Cerebellar cortex (tissue), 1 donor: ENCODE data around the gene VAV1.
"Not testable (repeated sequence)": the region's sequence is repeated elsewhere in the genome, so short reads cannot be mapped to it uniquely, and the experiment has no call there.

Experiments
- DNase-seq: peaks from one replicate; pipeline ENCODE4 v3.0.0-alpha.2; 2015; ENCODE audit warnings: low spot score

Gene VAV1

DNA sequence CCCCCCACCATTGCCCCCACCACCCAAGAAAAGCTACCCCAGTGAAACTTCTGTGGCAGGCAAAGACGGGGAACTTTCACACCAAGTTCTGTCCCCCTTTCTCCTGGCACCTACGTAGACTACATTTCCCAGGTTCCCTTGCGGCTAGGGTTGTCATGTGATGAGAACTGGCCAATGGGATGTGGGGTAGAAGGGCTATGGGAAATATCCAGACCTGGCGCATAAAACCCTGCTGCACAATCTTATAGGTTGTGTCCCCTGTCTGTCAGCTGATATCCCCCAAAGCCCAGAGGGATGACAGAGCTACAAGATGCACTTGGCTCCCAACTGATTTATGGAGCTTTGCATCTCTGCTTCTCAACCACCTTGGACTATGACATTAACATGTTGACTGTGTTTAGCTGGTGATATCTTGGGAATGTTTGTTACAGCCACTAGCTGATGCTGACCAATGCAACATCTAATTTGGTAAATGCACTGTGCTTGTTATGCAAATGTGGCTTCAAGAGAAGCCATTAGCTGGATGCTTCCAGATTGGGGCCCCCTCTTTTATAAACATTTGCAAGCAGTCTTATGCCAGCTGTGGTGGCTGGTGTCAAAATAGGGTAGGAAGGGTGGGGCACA is 11.3 kb upstream of the VAV1 start:
- no peak for DNase-seq

DNA sequence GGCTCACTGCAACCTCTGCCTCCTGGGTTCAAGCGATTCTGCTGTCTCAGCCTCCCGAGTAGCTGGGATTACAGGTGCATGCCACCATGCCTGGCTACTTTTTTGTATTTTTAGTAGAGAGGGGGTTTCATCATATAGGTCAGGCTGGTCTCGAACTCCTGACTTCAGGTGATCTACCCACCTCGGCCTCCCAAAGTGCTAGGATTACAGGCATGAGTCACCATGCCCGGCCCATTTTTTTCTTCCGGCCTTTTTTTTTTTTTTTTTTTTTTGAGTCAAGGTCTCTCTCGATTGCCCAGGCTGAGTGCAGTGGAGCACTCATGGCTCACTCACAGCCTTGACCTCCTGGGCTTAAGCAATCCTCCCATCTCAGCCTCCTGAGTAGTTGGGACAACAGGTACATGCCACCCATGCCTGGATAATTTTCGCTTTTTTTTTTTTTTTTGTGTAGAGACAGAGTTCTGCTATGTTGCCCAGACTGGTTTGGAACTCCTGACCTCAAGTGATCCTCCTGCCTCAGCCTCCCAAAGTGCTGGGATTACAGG is 10.2 kb upstream of the VAV1 start:
- not testable (repeated sequence) for DNase-seq

DNA sequence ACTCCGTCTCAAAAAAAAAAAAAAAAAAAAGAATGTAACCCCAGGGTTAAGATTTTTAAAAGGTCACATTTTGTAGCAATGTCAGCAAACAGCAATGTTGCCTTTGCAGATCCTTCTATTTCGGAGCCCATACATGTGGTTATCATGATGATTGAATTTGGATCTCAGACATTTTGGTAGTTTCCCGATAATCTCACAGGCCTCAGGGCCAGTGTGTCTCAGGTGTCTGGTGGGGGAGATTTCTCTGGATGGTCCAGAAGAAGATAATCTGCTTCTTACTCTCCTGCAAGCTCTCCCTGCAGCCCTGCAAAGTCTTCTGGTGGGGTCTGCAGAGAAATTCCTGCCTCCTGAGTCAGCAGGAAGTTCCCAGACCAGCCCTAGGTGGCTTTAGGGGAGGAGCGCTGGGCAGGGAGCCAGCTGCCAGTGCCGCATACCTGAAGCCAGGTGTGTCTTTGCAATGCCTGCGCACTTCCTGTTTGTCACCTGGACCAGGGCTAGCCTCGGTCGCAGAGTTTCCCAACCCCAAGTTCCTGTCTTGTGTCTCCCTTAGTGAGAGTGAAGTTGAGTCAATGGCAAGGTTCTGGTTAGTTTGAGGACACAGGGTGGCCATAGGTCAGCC is 6.7 kb upstream of the VAV1 start:
- no peak for DNase-seq

DNA sequence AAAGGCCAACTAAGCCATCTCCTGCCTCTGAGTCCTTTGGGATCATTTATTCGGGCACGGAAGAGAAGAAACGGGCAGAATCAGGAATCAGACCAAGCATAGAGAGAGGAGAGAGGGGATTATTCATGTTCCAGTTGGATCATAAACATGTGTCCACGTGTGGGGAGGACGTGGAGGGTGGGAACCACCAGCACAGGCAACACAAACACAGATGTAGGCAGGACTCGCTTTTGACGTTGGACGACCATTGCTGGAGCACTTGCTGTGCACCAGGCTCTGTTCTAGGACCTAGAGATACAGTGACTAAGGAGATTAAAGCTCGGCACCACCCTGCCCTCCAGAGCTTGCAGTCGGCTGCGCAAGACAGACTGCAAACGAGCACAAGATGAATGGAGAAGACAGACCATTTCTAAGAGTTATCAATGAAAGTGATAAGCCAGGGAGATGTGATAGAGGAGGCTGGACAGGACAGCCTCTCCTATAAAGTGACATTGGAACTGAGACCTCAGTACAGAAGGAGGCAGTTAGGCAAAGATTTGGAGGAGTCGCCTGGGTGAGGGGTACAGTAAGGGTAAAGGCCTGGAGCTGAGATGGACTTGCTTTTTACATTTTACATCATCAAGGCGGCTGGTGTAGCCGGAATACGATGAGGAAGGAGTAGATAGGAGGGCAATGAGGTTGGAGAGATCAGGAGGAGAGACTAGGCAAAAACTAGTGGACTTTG is 6.0 kb upstream of the VAV1 start:
- no peak for DNase-seq

DNA sequence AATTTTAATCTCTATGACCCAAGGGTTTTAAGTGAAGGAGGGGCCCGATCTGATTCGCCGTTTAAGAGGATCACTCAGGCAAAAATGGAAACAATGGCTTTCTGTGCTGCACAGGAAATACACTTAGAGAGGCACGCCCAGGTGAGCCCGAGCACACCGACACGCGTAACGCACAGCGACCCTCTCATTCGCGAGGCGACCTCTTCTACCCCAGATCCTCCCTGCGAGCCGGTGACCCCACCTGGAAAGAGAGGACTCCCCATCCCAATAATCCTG is 5.5 kb upstream of the VAV1 start:
- no peak for DNase-seq

DNA sequence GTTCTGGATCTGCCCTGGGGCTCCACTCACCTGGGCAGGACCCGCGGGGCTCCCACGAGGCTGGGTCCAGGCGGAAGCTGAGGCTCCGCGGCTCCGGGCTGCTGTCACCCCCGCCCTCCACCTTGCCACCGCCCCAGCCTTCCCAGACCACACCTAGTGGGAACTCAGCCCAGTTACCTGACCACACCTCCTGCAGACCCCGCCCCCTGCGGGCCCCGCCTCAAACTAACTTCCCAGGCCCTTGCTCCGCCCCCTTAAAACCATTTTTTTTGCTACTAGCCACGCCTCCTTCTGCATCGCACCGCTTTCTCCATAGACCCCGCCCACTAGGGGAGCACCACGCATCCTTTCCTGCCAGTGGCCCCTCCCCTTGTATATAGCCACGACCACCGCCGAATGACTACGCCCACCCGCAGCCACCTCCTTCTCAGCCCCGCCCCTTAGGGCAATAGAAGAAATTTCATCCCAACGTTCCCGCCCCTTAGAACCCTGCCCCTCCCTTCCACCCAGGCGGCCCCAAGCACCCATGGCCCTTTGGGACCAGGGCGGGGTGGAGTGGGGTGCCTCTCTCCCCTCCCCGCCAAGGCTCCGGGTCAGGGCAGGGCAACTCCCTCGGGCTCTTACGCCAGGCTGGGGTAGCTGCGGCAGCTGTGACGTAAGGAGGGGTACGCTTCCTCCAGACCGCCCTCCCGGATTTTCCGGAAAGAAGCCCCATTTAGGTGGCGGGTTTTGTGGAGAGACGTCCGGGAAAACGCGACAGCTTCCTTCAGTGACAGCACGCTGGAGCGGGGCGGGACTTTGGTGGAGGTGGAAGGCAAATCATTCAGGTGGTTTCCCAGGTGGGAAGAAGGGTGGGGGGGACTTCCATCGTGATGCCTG is 4.9 kb upstream of the VAV1 start, which contains the start of gene SH2D3A:
TSS of gene SH2D3A (minus strand) at position 79 of the 879 bp plus-strand sequence. CDS start 3,687 bp downstream, outside the sequence.
- peak; percentile 52 for DNase-seq

DNA sequence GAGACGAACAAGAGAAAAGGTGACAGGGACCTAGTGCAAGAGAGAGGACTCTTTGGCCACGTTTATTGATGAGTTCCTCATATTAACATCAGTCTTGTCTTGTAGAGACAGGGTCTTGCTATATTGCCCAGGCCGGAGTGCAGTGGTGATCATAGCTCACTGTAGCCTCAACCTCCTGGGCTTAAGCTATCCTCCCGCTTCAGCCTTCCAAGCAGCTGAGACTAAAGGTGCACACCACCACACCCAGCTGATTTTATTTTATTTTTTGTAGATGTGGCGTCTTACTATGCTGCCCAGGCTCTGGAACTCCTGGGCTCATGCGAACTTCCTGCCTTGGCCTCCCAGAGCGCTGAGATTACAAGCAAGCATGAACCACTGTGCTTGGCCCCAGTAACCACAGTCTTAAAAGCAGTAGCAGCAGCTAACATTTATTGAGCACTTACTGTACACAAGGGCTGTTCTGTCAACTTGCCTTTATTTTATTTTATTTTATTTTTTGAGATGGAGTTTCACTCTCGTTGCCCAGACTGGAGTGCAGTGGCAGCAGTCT is 4.2 kb upstream of the VAV1 start:
- DNase-seq, result no peak

DNA sequence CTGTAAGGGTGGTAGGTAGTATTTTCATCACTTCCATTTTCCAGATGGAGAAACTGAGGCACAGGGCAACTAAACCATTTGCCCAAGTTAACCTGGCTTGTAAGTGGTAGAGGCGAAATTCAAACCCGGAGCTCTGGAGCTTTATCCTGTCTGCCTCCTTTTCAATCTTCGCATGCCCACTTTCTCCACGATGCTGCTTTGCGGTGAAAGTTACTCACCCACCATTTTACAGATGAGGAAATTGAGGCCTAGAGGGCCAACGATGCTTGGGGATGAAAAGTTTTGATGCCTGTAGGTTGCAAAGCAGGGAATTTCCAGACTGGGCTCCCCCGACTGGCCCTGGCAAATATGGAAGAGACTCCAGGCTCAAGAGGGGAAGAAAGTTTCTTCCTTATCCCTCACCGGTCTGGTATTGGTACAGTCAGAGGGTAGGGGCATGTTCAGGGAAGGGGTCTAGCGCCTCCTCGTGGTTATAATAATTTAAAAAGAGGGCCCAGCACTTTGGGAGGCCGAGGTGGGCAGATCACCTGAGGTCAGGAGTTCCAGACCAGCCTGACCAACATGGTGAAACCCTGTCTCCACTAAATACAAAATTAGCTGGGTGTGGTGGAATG is 3.4 kb upstream of the VAV1 start:
- DNase-seq, result peak; percentile 46

DNA sequence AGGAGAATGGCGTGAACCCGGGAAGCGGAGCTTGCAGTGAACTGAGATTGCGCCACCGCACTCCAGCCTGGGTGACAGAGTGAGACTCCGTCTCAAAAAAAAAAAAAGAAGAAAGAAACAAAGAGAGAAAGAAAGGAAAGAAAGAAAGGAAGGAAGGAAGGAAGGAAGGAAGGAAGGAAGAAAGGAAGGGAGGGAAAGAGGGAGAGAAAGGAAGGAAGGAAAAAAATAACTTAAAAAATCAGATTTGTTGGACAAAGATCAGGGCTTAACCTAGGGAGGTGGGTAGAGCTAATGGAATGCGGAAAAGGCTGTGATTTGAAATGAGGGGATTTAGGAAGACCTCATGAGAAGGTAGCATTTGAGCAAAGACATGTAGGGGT is 870 bp upstream of the VAV1 start:
- DNase-seq, result not testable (repeated sequence)

DNA sequence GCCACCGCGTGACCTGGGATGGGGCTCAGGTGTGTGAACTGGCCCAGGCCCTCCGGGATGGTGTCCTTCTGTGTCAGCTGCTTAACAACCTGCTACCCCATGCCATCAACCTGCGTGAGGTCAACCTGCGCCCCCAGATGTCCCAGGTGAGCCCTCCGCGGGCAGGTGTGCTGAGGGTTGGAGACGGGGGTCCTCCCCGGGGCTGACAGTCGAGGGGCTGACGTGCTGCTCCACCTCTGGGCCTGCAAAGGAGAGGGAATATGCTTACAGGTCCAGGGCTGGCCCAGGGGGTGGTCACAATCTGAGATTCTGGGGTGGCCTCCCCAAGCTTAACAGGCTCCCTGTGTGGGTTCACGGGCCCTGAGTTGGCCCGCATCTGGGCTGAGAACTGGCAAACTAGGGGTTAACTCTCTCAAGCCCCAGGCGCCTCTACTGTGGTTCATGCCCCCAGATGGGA is 386 bp downstream of the VAV1 start:
- no peak for DNase-seq

DNA sequence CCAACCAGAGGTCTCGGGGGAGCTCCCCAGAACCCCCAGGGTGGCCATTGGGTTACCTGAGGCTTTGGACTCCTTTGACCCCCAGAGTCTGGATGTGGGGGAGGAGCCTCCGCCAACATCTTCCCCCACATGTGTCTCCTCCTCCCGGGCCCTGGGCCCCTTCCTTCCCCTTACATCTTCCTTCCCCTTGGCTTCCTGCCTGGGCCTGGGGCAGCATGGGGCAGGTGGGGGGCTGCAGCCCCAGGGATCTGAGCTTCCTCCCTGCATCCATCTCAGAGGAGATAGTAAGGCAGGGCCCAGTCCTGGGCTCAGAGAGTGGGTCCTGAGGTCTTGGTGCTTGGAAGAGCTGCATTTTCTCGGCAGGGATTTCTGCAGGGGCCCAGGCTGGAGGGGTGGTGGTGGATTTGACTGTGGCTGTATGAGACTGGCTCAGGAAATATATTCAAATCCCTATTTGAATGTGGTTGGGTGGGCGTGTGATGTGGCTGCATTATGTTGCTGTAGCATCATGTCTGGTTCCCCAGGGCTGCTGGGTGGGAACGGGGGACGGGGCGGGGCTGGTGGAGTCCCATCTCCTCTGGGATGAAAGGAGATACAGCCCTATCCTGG is 919 bp downstream of the VAV1 start:
- no peak for DNase-seq

DNA sequence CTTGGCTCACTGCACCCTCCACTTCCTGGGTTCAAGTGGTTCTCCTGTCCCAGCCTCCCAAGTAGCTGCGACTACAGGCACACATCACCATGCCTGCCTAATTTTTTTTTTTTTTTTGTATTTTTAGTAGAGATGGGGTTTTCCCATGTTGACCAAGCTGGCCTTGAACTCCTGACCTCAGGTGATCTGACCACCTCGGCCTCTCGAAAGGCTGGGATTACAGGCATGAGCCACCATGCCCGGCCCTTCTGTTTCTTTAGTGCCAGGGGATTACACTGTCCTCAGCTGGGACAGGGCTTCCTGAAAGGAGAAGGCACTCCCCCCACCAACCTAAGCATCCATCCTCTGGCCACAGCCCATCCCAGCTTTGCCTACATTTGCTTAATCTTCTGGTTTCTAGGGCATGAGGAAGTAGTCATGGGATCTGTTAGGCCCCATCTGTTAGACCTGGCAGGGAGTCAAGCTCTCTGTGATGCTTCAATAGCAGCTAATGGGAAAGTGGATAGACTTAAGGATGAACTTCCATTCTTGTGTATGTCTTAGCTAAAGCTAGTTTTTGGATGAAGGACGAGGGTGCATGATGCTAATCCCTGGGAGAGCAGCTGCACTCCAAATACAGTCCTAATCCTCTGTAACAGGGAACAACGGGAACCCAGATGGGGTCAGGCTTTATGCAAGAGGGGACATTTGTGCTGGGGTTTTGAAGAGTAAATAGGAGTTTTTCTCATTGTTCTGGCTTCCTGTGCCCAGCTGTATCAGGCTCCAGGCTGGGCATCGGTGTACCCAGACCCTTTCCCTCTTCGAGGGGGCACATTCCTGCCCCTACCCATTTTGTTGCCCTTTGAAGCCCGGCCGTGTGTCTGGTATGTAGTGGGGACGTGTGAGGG is 2.6 kb downstream of the VAV1 start:
- no peak for DNase-seq

DNA sequence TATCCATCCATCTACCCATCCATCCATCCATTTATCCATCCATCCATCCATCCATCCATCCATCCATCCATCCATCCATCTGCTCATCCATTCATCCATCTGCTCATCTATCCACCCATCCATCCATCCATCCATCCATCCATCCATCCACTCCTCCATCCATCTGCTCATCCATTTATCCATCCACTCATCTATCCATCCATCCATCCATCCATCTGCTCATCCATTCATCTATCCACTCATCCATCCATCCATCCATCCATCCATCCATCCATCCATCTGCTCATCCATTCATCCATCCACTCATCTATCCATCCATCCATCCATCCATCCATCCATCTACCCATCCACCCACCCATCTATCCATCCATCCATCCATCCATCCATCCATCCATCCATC is 3.5 kb downstream of the VAV1 start:
- not testable (repeated sequence) for DNase-seq

DNA sequence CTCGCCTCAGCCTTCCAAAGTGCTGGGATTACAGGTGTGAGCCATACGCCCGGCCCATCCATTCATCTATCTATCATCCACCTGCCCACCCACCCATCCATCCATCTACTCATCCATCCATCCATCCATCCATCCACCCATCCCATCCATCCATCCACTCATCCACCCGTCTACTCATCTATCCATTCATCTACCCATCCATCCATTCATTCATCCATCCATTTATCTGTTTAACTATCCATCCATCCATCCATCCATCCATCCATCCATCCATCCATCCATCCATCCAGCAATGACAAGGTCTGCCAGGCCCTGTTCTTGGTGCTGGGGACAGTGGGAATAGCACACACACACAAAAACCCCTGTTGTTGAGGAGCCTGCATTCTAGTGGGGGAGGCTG is 4.5 kb downstream of the VAV1 start:
- no peak for DNase-seq

DNA sequence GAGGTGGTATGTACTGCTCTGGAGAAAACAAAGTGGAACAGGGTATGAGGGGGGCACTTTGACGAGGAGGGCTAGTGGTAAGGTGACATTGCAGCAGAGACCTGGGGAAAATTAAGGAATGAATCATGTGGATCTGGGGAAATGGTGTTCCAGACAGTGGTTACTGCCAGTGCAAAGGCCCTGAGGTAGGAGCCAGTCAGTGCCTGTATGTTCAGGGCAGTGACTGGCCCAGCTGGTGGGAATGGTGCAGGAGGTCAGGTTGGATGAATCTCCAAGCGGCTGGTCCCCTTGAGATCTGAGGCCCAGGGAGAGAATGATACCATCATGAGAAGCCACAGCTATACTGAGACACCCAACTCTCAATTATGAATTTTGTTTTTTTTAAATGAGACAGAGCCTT is 4.9 kb downstream of the VAV1 start:
- DNase-seq, result no peak

DNA sequence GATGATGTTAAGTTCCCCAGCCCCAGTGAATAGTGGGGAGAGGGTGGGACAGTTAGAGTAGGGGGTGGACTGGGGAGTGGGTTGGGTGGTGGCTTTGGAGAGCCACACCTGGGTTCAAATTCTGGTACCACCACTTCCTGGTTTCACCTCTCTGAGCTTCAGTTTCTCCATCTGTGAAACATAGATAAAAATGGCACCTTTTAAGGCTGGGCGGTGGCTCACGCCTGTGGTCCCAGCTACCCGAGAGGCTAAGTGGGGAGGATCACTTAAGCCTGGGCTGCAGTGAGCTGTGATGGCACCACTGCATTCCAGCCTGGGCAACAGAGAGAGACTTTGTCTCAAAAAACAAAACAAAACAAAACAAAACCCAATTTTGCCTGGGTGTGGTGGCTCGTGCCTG is 5.9 kb downstream of the VAV1 start:
- no peak for DNase-seq

DNA sequence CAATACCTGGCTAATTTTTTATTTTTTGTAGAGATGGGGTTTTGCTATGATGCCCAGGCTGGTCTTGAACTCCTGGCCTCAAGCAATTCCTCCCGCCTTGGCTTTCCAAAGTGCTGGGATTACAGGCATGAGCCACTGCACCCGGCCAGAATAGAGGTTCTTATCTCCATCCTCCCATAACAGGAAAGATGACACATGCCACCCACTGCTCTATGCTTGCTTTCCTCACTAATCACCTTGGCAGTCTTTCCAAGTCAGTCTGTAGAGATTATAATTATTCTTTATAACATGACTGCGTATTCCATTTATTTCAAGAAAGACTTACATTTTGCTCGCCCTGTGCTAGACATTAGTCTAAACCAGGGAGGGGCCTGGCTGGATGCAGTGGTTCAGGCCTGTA is 6.7 kb downstream of the VAV1 start:
- no peak for DNase-seq

DNA sequence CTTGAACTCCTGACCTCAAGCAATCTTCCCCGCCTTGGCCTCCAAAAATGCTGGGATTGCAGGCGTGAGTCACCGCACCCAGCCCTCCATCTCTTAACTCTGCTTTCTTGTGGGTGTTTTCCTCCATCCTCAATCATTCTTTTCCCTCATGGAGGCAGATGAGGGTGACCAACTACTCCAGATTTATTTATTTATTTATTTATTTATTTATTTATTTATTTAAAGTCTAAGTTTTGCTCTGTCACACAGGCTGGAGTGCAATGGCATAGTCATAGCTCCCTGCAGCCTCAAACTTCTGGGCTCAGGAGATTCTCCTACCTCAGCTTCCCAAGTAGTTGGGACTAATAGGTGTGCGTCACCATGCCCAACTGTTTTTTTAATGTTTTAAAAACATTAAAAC is 14.9 kb downstream of the VAV1 start:
- DNase-seq, result no peak

DNA sequence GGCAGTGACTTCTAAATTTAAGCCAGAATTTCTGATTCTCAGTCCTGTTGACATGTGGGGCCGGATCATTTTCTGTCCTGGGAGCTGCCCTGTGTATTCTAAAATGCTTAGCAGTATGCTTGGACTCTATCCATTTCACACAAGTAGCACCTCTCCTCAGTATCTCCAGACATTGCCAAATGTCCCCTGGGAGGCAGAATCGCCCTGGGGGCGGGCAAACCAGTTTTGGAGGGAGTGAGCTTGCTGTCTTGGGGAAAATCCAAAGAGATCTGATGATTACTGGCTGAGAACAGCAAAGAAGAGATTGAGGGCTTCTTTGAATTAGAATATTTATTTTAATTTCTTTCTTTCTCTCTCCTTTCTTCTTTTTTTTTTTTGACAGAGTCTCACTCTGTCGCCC is 16.4 kb downstream of the VAV1 start:
- no peak for DNase-seq
